NOMO-1 treated with DMSO at 0.1 percent for 48 hours (cell line): ENCODE measurements around the gene MPHOSPH6.
"Not testable (repeated sequence)": the region's sequence is repeated elsewhere in the genome, so short reads cannot be mapped to it uniquely, and the experiment has no call there.

Experiments used
- DNase-seq: peaks from one replicate; lab custom pipeline; 2025; ENCODE audit not compliant: unreplicated experiment; lab: John Stamatoyannopoulos, UW

Gene MPHOSPH6

GRCh38 chr16:82169861-82170845, at the start of gene MPHOSPH6:
TSS of gene MPHOSPH6 (minus strand) at chr16:82170224. CDS start at chr16:82170175, 49 bp downstream.
- DNase-seq: peak; percentile 79

GRCh38 chr16:82219298-82219697, 49.3 kb upstream of the MPHOSPH6 start:
- no peak for DNase-seq

- DNase-seq: not testable (repeated sequence)
Observed at GRCh38 chr16:82209314-82209713, 39.3 kb upstream of the MPHOSPH6 start.

- DNase-seq: no peak
Observed at GRCh38 chr16:82203198-82203597, 33.2 kb upstream of the MPHOSPH6 start.

GRCh38 chr16:82201926-82202325, 31.9 kb upstream of the MPHOSPH6 start:
- no peak for DNase-seq

GRCh38 chr16:82201351-82201750, 31.3 kb upstream of the MPHOSPH6 start:
- DNase-seq: no peak

GRCh38 chr16:82199209-82199608, 29.2 kb upstream of the MPHOSPH6 start:
- no peak for DNase-seq

- DNase-seq: no peak
Observed at GRCh38 chr16:82197540-82198240, 27.7 kb upstream of the MPHOSPH6 start.

- peak; percentile 87 for DNase-seq
Observed at GRCh38 chr16:82195917-82196494, 26.0 kb upstream of the MPHOSPH6 start.

- DNase-seq: no peak
Observed at GRCh38 chr16:82194086-82194485, 24.1 kb upstream of the MPHOSPH6 start.

GRCh38 chr16:82192665-82193064, 22.6 kb upstream of the MPHOSPH6 start:
- DNase-seq: peak; percentile 95

GRCh38 chr16:82190386-82190785, 20.4 kb upstream of the MPHOSPH6 start:
- no peak for DNase-seq

- DNase-seq: no peak
Observed at GRCh38 chr16:82187829-82188228, 17.8 kb upstream of the MPHOSPH6 start.

GRCh38 chr16:82185012-82185411, 15.0 kb upstream of the MPHOSPH6 start:
- peak; percentile 26 for DNase-seq

- peak; percentile 9 for DNase-seq
Observed at GRCh38 chr16:82184213-82184612, 14.2 kb upstream of the MPHOSPH6 start.

- no peak for DNase-seq
Observed at GRCh38 chr16:82183004-82183397, 13.0 kb upstream of the MPHOSPH6 start.

GRCh38 chr16:82182266-82183003, 12.4 kb upstream of the MPHOSPH6 start:
- no peak for DNase-seq

GRCh38 chr16:82181461-82182185, 11.6 kb upstream of the MPHOSPH6 start:
- DNase-seq: no peak

- DNase-seq: no peak
Observed at GRCh38 chr16:82178352-82178751, 8.3 kb upstream of the MPHOSPH6 start.

- DNase-seq: no peak
Observed at GRCh38 chr16:82177555-82177954, 7.5 kb upstream of the MPHOSPH6 start.
